A549 (cell line): Measurements from ENCODE around the gene MYOM1. TPM values are rescaled to one million over a fixed set of nuclear protein-coding genes. Genes with fewer than 3 reads are reported as not detected.

Experiments used
- ATAC-seq, 2 experiments: fragments of 200-7000 bp in 1 of 2; fragments of >200 bp in 1 of 2; cut with Nextera tagmentation in 1 of 2; cut with Tn5 transposase in 1 of 2; 3 replicates each; pipeline versions ENCODE4 v1.8.0 to v1.9.1; 2018 to 2020; ENCODE audit warnings: mild to moderate bottlenecking in 1 of 2, moderate library complexity in 1 of 2
- CTCF ChIA-PET: fragments of 300-600 bp; sonication (Branson Sonifier 250); formaldehyde crosslinking; extraction: SDS; loops from one replicate; lab custom pipeline; 2021; ENCODE audit warnings: antibody characterized with exemption, inconsistent platforms; lab: Yijun Ruan, JAX
- POLR2A ChIA-PET: fragments of 350-600 bp; formaldehyde crosslinking; extraction: SDS; loops from one replicate; lab custom pipeline; 2021; ENCODE audit warnings: antibody characterized with exemption, inconsistent platforms; lab: Yijun Ruan, JAX
- DNase-seq, 2 experiments: peaks; one replicate each; pipeline versions ENCODE4 v3.0.0 to v3.0.0-alpha.2; 2011 to 2016; ENCODE audit warnings: low read depth in 1 of 2, low spot score in 1 of 2
- FAIRE-seq: peaks from 2 replicates; lab custom pipeline; 2011; peaks lifted over from hg19 to GRCh38; lab: Jason Lieb, UNC
- H3K27ac ChIP-seq, 2 experiments: fragments of >200 bp; sonication (Bioruptor Twin); formaldehyde crosslinking; 3 replicates each; pipeline ENCODE4 v1.5.1; 2016 to 2017
- H3K4me1 ChIP-seq: fragments of >200 bp; sonication (Bioruptor Twin); formaldehyde crosslinking; 3 replicates; pipeline ENCODE4 v1.6.1; 2016
- H3K4me2 ChIP-seq: fragments of >200 bp; sonication (Bioruptor Twin); formaldehyde crosslinking; 3 replicates; pipeline ENCODE4 v1.6.1; 2016
- H3K4me3 ChIP-seq: fragments of >200 bp; sonication (Bioruptor Twin); formaldehyde crosslinking; 3 replicates; pipeline ENCODE4 v1.5.1; 2016
- H3K9me3 ChIP-seq: fragments of >200 bp; sonication (Bioruptor Twin); formaldehyde crosslinking; 3 replicates; pipeline ENCODE4 v1.6.1; 2016
- BHLHE40 ChIP-seq: IDR thresholded peaks from 2 replicates; pipeline ENCODE4 v1.6.1; 2012; ENCODE audit warnings: low read depth, low read length, inconsistent platforms
- CHD4 ChIP-seq: fragments of 200-600 bp; sonication (generic); IDR thresholded peaks from 2 replicates; pipeline ENCODE4 v1.6.1; 2016; ENCODE audit warnings: antibody characterized with exemption, mild to moderate bottlenecking, borderline replicate concordance
- FOSB ChIP-seq: fragments of 250-450 bp; sonication (Bioruptor Pico); IDR thresholded peaks from 2 replicates; pipeline ENCODE4 v1.5.0; 2020; ENCODE audit warnings: mild to moderate bottlenecking, moderate library complexity
- FOSL2 ChIP-seq, 2 experiments: fragments of 450-650 bp in 1 of 2; fragments of >200 bp in 1 of 2; sonication (Bioruptor Twin) in 1 of 2; formaldehyde crosslinking; IDR thresholded peaks; 2 replicates each; pipeline versions ENCODE4 v1.5.0 to v1.6.1; 2016 to 2020; ENCODE audit warnings: mild to moderate bottlenecking in 1 of 2, moderate library complexity in 1 of 2
- FOXS1 ChIP-seq: fragments of 250-450 bp; sonication (Bioruptor Pico); IDR thresholded peaks from 2 replicates; pipeline ENCODE4 v1.5.0; 2020; ENCODE audit warnings: mild to moderate bottlenecking, moderate library complexity
- HDAC2 ChIP-seq: fragments of 200-600 bp; sonication (generic); IDR thresholded peaks from 2 replicates; pipeline ENCODE4 v1.6.1; 2016
- HOXA7 ChIP-seq: fragments of 250-450 bp; sonication (Bioruptor Pico); IDR thresholded peaks from 2 replicates; pipeline ENCODE4 v1.5.0; 2020; ENCODE audit warnings: mild to moderate bottlenecking, moderate library complexity
- HOXB5 ChIP-seq: fragments of 250-450 bp; sonication (Bioruptor Pico); IDR thresholded peaks from 2 replicates; pipeline ENCODE4 v1.5.0; 2020; ENCODE audit warnings: mild to moderate bottlenecking, moderate library complexity
- KDM5A ChIP-seq: fragments of 200-600 bp; sonication (generic); IDR thresholded peaks from 2 replicates; pipeline ENCODE4 v1.6.1; 2016; ENCODE audit warnings: antibody characterized with exemption, mild to moderate bottlenecking
- MYC ChIP-seq: IDR thresholded peaks from 2 replicates; pipeline ENCODE4 v1.6.1; 2012; ENCODE audit warnings: mild to moderate bottlenecking, inconsistent platforms, low read length, improper control_type of control experiment, borderline replicate concordance
- NFE2L2 ChIP-seq: fragments of 150-350 bp; conservative IDR thresholded peaks from 2 replicates; pipeline ENCODE4 v1.6.1; 2014; ENCODE audit warnings: low read length
- NR3C1 ChIP-seq: fragments of >200 bp; sonication (Bioruptor Twin); formaldehyde crosslinking; IDR thresholded peaks from 3 replicates; pipeline ENCODE4 v1.6.1; 2017
- PHF8 ChIP-seq: fragments of 200-600 bp; sonication (generic); IDR thresholded peaks from 2 replicates; pipeline ENCODE4 v1.6.1; 2016; ENCODE audit warnings: low read depth, mild to moderate bottlenecking, antibody characterized with exemption, moderate library complexity, borderline replicate concordance
- POLR2A ChIP-seq: IDR thresholded peaks from 2 replicates; pipeline ENCODE4 v1.6.1; 2012; ENCODE audit warnings: mild to moderate bottlenecking, low read length
- POLR2AphosphoS2 ChIP-seq: conservative IDR thresholded peaks from 2 replicates; pipeline ENCODE4 v1.6.1; 2012; ENCODE audit warnings: low read length, improper control_type of control experiment, inconsistent platforms
- RAD21 ChIP-seq, 2 experiments: fragments of >200 bp in 1 of 2; sonication (Bioruptor Twin) in 1 of 2; formaldehyde crosslinking in 1 of 2; IDR thresholded peaks in 1 of 2; conservative IDR thresholded peaks in 1 of 2; 2 replicates in 1 of 2; 3 replicates in 1 of 2; pipeline ENCODE4 v1.6.1; 2012 to 2018; ENCODE audit warnings: inconsistent platforms in 1 of 2
- RARB ChIP-seq: fragments of 250-450 bp; sonication (Bioruptor Pico); IDR thresholded peaks from 2 replicates; pipeline ENCODE4 v1.8.0; 2021; ENCODE audit warnings: mild to moderate bottlenecking, moderate library complexity
- RCOR1 ChIP-seq: fragments of 150-350 bp; IDR thresholded peaks from 2 replicates; pipeline ENCODE4 v1.6.1; 2014; ENCODE audit warnings: antibody characterized with exemption, low read length, low read depth
- RFX5 ChIP-seq: fragments of 450-650 bp; IDR thresholded peaks from 2 replicates; pipeline ENCODE4 v1.7.1; 2014; ENCODE audit warnings: antibody characterized with exemption, mild to moderate bottlenecking, moderate library complexity
- RNF2 ChIP-seq: fragments of 200-600 bp; sonication (generic); IDR thresholded peaks from 2 replicates; pipeline ENCODE4 v1.6.1; 2016; ENCODE audit warnings: low read depth, mild to moderate bottlenecking, antibody characterized with exemption, moderate library complexity, borderline replicate concordance
- SREBF2 ChIP-seq: fragments of 450-650 bp; IDR thresholded peaks from 2 replicates; pipeline ENCODE4 v1.6.1; 2014; ENCODE audit warnings: mild to moderate bottlenecking, moderate library complexity
- TFCP2L1 ChIP-seq: fragments of 250-450 bp; sonication (Bioruptor Pico); IDR thresholded peaks from 2 replicates; pipeline ENCODE4 v1.5.0; 2021; ENCODE audit warnings: mild to moderate bottlenecking
- TP53 ChIP-seq: fragments of 250-450 bp; sonication (Bioruptor Pico); IDR thresholded peaks from 2 replicates; pipeline ENCODE4 v1.5.0; 2021; ENCODE audit warnings: mild to moderate bottlenecking, moderate library complexity
- ZC3H11A ChIP-seq: fragments of 450-650 bp; IDR thresholded peaks from 2 replicates; pipeline ENCODE4 v1.6.1; 2014; ENCODE audit warnings: antibody characterized with exemption, mild to moderate bottlenecking
- ZFP36 ChIP-seq: fragments of 450-650 bp; IDR thresholded peaks from 2 replicates; pipeline ENCODE4 v1.6.1; 2014; ENCODE audit warnings: borderline replicate concordance; ENCODE audit not compliant: partially characterized antibody
- ZSCAN20 ChIP-seq: fragments of 250-450 bp; sonication (Bioruptor Pico); IDR thresholded peaks from 2 replicates; pipeline ENCODE4 v1.8.0; 2022; ENCODE audit warnings: mild to moderate bottlenecking, moderate library complexity
- WGBS: methylation state at CpG from one replicate; pipeline ENCODE4 v1.1.6; 2017; ENCODE audit errors: missing lambda C conversion rate; 5-methylcytosine and 5-hydroxymethylcytosine counted together
- polyA plus RNA-seq, 4 experiments: library from polyadenylated mRNA; depleted of rRNA in 3 of 4; stranded (reverse); fragments of >200 nt; fragmentation: RNase III in 1 of 4; extraction: RNeasy Plus Mini Kit Qiagen cat#74134 plus additional on column Dnase treatment in 1 of 4; gene quantifications; 2 replicates in 3 of 4; 3 replicates in 1 of 4; pipeline ENCODE4 v1.2.3, GENCODE V29; 2011 to 2017
- TF ChIP-seq, protein P1 (sequence below): fragments of 250-450 bp; sonication (Bioruptor Pico); IDR thresholded peaks from 2 replicates; pipeline ENCODE4 v1.5.0; 2021; ENCODE audit warnings: mild to moderate bottlenecking, moderate library complexity, borderline replicate concordance
- TF ChIP-seq, protein P2 (sequence below): fragments of 450-650 bp; IDR thresholded peaks from 2 replicates; pipeline ENCODE4 v1.6.1; 2014; ENCODE audit warnings: antibody characterized with exemption
- TF ChIP-seq, protein P3 (sequence below): fragments of >200 bp; sonication (Bioruptor Twin); formaldehyde crosslinking; IDR thresholded peaks from 3 replicates; pipeline ENCODE4 v1.5.1; 2016
- TF ChIP-seq, protein P4 (sequence below): IDR thresholded peaks from 2 replicates; pipeline ENCODE4 v1.6.1; 2012; ENCODE audit warnings: low read depth, borderline replicate concordance
- TF ChIP-seq, protein P5 (sequence below): fragments of 150-350 bp; IDR thresholded peaks from 2 replicates; pipeline ENCODE4 v1.6.1; 2014; ENCODE audit warnings: low read depth, mild to moderate bottlenecking, low read length

Gene MYOM1
- polyA plus RNA-seq, 2 of the 4 experiments (the other 2 are of a cell fraction): 0.18 to 0.30 TPM

DNA sequence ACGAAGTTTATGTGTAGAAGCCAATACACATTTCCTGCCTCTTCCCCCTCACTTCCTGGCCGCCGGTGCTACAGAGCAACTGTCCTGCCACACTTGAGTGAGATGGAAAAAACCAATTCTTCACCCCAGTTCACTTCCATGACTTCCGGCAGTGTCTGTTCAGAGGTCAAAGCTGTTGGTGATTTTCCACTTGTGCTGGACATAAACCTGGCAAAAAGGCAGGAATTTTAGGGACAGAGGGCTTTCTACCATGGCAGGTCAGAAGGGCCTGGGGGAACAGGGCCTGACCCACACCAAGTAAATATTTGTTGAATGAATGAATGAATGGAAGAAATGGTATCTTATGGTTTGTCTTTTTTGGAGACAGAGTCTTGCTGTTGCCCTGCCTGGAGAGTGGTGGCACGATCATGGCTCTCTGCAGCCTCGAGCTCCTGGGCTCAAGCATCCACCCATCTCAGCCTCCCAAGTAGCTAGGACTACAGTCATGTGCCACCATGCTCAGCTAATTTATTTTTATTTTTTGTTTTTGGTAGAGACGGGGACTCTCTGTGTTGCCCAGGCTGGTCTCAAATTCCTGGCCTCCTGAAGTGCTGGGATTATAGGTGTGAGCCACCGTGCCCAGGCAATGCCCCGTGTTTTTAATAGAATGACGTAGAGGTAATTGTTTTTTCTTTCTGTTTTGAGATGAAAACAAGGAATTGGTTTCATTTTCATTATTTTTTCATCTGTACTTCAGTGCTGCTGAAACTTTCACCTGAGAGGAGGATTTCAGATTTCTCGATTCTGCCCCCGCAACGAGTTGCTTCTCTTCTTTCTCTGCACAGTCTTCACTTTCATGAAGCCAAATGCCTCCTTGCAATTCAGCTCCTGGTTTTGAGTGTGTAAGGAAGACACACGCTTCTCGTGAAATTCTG is 158.8 kb downstream of the MYOM1 start:
- Histone ChIP-seq H3K4me1 (peaks cover 16% of the 10 kb centered on the region), H3K9me3 (no peaks in the 10 kb centered on the region), H3K4me2 (no peak overlapping the region), H3K27ac (no peak overlapping the region), H3K4me3 (no peak overlapping the region)
- ChIA-PET POLR2A (no interaction called here), CTCF (interaction anchor here (0.7 to 2.5 kb wide), 6 partner anchors 16 to 128 kb away, joined by 3 to 11 read pairs (median 4); no protein-coding TSS in a partner anchor)
- FAIRE-seq: no peak
- ATAC-seq: no peak
- no peak for DNase-seq
- no peak for TF ChIP-seq ZFP36
- TF ChIP-seq MYC: no peak
- no peak for TF ChIP-seq RARB (CRISPR knock-in tag)
- TF ChIP-seq ZC3H11A: no peak
- TF ChIP-seq RAD21 (conservative IDR thresholded peaks at IDR 0.05 in 1 of 2, IDR thresholded peaks at IDR 0.05 in 1 of 2): no peak
- TF ChIP-seq, protein P1, sequence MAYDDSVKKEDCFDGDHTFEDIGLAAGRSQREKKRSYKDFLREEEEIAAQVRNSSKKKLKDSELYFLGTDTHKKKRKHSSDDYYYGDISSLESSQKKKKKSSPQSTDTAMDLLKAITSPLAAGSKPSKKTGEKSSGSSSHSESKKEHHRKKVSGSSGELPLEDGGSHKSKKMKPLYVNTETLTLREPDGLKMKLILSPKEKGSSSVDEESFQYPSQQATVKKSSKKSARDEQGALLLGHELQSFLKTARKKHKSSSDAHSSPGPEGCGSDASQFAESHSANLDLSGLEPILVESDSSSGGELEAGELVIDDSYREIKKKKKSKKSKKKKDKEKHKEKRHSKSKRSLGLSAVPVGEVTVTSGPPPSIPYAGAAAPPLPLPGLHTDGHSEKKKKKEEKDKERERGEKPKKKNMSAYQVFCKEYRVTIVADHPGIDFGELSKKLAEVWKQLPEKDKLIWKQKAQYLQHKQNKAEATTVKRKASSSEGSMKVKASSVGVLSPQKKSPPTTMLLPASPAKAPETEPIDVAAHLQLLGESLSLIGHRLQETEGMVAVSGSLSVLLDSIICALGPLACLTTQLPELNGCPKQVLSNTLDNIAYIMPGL: no peak
- TF ChIP-seq HDAC2: no peak
- TF ChIP-seq, protein P2, sequence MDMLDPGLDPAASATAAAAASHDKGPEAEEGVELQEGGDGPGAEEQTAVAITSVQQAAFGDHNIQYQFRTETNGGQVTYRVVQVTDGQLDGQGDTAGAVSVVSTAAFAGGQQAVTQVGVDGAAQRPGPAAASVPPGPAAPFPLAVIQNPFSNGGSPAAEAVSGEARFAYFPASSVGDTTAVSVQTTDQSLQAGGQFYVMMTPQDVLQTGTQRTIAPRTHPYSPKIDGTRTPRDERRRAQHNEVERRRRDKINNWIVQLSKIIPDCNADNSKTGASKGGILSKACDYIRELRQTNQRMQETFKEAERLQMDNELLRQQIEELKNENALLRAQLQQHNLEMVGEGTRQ: no peak
- no peak for TF ChIP-seq RFX5
- no peak for TF ChIP-seq SREBF2
- TF ChIP-seq PHF8: no peak
- TF ChIP-seq, protein P3, sequence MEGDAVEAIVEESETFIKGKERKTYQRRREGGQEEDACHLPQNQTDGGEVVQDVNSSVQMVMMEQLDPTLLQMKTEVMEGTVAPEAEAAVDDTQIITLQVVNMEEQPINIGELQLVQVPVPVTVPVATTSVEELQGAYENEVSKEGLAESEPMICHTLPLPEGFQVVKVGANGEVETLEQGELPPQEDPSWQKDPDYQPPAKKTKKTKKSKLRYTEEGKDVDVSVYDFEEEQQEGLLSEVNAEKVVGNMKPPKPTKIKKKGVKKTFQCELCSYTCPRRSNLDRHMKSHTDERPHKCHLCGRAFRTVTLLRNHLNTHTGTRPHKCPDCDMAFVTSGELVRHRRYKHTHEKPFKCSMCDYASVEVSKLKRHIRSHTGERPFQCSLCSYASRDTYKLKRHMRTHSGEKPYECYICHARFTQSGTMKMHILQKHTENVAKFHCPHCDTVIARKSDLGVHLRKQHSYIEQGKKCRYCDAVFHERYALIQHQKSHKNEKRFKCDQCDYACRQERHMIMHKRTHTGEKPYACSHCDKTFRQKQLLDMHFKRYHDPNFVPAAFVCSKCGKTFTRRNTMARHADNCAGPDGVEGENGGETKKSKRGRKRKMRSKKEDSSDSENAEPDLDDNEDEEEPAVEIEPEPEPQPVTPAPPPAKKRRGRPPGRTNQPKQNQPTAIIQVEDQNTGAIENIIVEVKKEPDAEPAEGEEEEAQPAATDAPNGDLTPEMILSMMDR: no peak
- TF ChIP-seq ZSCAN20: no peak
- no peak for TF ChIP-seq FOSB
- TF ChIP-seq CHD4: no peak
- no peak for TF ChIP-seq RNF2
- no peak for TF ChIP-seq NFE2L2
- TF ChIP-seq NR3C1: no peak
- WGBS: 88% methylated on average over 15 of the region's 15 CpGs

DNA sequence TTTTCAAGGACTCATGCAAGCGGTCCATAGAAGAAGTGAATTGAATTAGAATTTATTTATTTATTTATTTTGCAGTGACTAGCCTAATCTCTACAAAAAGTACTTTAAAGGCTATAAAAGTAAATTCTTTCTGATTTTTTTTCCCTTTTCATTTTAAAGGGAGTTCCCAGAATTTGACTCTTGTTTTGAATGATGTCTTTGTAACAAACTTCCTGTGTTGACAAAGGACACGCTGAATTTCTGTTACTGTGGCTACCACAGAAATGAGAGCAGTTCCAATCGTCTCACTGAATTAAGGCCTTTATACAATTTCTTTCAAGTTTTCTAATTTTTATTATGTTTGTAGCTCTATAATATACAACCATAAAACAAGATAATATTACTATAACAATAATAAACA is 160.5 kb downstream of the MYOM1 start:
- WGBS: 79% methylated on average over 3 of the region's 3 CpGs
- Histone ChIP-seq H3K9me3 (no peaks in the 10 kb centered on the region), H3K4me1 (peaks cover 30% of the 10 kb centered on the region), H3K4me3 (no peak overlapping the region), H3K27ac (no peak overlapping the region), H3K4me2 (no peak overlapping the region)
- no peak for ATAC-seq
- no peak for DNase-seq
- FAIRE-seq: no peak
- POLR2A ChIA-PET: no interaction called here
- CTCF ChIA-PET: interaction anchor here (1.3 to 1.4 kb wide), 2 partner anchors 92 to 126 kb away, joined by 3 read pairs; no protein-coding TSS in a partner anchor
- TF ChIP-seq POLR2AphosphoS2 (no peak), POLR2A (no peak), HOXA7 (no peak), KDM5A (no peak), TFCP2L1 (no peak), TP53 (CRISPR knock-in tag) (no peak), RFX5 (no peak), ZC3H11A (no peak), RCOR1 (no peak), HOXB5 (no peak), FOSL2 (IDR thresholded peaks at IDR 0.05) (no peak), FOSL2 (CRISPR knock-in tag; IDR thresholded peaks at IDR 0.05) (no peak), BHLHE40 (no peak), FOXS1 (CRISPR knock-in tag) (no peak)
- TF ChIP-seq, protein P2: no peak
- TF ChIP-seq, protein P4, sequence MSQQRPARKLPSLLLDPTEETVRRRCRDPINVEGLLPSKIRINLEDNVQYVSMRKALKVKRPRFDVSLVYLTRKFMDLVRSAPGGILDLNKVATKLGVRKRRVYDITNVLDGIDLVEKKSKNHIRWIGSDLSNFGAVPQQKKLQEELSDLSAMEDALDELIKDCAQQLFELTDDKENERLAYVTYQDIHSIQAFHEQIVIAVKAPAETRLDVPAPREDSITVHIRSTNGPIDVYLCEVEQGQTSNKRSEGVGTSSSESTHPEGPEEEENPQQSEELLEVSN: no peak
- TF ChIP-seq, protein P5, sequence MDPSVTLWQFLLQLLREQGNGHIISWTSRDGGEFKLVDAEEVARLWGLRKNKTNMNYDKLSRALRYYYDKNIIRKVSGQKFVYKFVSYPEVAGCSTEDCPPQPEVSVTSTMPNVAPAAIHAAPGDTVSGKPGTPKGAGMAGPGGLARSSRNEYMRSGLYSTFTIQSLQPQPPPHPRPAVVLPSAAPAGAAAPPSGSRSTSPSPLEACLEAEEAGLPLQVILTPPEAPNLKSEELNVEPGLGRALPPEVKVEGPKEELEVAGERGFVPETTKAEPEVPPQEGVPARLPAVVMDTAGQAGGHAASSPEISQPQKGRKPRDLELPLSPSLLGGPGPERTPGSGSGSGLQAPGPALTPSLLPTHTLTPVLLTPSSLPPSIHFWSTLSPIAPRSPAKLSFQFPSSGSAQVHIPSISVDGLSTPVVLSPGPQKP: no peak
